CD4-positive, alpha-beta T cell treated with Interleukin-17A for 4 hours (primary cell): ENCODE data around the gene SLC25A21.
"Not testable (repeated sequence)": the region's sequence is repeated elsewhere in the genome, so short reads cannot be mapped to it uniquely, and the experiment has no call there.

ENCODE experiments used
- DNase-seq: peaks from one replicate; pipeline ENCODE4 v3.0.0-alpha.2; 2020; ENCODE audit warnings: mixed read lengths

Gene SLC25A21

GRCh38 chr14:37036669-37037341 is 135.6 kb downstream of the SLC25A21 start:
- DNase-seq: no peak

DNA sequence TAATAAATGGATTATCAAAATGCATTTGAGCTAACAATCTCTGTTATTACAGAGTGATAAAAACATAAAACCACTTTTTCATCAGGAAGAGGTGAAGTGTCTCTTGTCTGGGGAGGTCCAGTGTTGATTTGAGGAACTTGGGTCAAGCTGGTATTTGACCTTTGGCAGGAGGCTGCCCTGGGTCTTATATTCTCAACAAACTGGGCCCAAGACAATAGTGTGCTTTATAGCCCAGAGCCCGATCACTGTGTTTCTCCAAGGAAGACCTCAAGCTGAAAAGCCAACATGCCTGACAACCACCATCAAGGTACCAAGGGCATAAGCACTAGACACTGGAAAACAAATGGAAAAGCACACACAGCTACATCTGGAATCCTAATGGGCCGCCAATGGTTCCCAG is 137.0 kb downstream of the SLC25A21 start:
- DNase-seq: no peak

- DNase-seq: no peak
Measured at GRCh38 chr14:37034410-37035285, 137.8 kb downstream of the SLC25A21 start.

- no peak for DNase-seq
Measured at GRCh38 chr14:37032863-37033262, 139.5 kb downstream of the SLC25A21 start.

GRCh38 chr14:37027188-37027824 is 145.1 kb downstream of the SLC25A21 start:
- DNase-seq: no peak

- no peak for DNase-seq
Measured at GRCh38 chr14:37023875-37024565, 148.4 kb downstream of the SLC25A21 start.

- no peak for DNase-seq
Measured at GRCh38 chr14:37021390-37021789, 151.0 kb downstream of the SLC25A21 start.

- DNase-seq: no peak
Measured at GRCh38 chr14:37019488-37019887, 152.9 kb downstream of the SLC25A21 start.

DNA sequence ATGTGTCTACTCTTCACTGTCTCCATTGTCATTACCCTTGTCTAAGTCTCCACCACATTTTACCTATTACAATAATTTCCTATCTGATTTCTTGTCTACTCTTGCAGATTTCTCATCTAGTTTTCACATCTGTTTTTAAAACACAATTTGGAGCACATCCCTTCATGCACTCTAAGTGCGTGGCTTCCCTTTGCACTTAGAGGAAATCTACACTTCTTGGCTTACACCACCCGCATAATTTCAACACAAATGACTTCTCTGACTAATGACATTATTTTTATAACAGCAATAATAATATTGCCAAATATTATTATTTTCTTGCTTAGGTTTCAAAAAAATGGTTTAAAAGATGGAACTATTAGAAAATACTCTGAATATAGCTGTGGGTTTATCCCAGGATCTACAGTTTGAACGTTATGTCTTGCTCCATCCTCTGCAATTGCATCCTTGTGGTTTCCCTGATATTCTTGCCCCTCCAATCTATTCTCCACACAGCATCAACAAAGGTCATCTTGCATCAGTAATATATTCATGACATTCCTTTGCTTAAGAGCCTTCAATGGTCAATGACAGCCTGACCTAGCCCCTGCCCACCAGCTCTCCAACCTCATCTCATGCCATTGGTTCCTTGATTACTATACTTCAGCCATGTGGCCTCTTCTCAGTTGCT is 153.7 kb downstream of the SLC25A21 start:
- no peak for DNase-seq

DNA sequence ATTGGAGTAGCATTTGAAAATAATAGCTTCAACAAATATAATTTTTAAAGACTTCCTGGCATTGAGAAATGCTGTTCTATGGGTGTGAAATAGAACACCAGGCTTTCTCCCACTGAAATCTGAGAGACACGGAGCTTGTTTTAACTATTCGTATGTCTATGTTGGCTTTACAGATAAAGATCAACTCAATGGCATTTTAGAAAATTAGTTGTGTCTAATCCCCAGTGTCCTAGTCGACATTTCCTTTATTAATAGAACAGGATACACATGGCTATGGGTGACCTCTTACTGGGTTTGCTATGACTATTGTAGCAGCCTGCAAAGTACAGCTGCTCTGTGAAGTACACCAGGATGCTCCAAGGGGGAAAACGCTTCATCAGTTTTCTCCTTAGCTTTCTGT is 159.3 kb downstream of the SLC25A21 start:
- DNase-seq: no peak

DNA sequence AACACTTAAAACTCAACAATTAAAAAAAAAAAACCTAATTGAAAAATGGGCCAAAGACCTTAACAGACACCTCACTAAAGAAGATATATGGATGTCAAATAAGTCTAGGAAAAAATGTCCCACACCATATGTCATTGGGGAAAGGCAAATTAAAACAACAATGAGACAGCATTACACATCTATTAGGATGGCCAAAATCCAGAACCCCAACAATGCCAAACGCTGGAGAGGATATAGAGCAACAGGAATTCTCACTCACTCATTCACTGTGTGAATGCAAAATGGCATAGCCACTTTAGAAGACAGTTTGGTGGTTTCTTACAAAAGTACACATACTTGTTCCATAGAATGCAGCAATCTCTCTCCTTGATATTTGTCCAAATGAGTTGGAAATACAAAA is 173.7 kb downstream of the SLC25A21 start:
- DNase-seq: no peak

- DNase-seq: no peak
Measured at GRCh38 chr14:36997843-36998242, 174.6 kb downstream of the SLC25A21 start.

- DNase-seq: no peak
Measured at GRCh38 chr14:36996857-36997590, 175.4 kb downstream of the SLC25A21 start.

- DNase-seq: no peak
Measured at GRCh38 chr14:36996133-36996856, 176.1 kb downstream of the SLC25A21 start.

DNA sequence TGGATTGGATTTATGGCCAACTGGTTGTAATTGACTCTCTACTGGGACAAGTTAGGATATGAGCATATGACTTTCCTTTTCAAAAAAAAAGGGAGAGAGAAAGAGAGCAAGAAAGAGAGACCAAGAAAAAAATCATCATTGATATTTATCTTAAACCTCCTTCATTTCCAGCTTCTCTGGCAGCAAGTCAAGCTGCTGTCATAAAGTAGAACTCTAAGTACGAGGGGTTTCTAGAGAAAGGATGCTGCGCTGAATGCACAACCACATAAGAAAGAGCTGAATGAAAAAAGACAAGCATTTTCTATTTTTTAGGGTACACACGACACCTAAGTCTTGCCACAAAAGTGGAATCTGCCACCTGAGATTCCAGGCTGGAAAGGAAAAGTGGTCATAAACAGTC is 182.6 kb downstream of the SLC25A21 start:
- DNase-seq: no peak

- no peak for DNase-seq
Measured at GRCh38 chr14:36988989-36989388, 183.4 kb downstream of the SLC25A21 start.

GRCh38 chr14:36988568-36988967 is 183.8 kb downstream of the SLC25A21 start:
- DNase-seq: no peak

GRCh38 chr14:36986407-36986806 is 186.0 kb downstream of the SLC25A21 start:
- no peak for DNase-seq

DNA sequence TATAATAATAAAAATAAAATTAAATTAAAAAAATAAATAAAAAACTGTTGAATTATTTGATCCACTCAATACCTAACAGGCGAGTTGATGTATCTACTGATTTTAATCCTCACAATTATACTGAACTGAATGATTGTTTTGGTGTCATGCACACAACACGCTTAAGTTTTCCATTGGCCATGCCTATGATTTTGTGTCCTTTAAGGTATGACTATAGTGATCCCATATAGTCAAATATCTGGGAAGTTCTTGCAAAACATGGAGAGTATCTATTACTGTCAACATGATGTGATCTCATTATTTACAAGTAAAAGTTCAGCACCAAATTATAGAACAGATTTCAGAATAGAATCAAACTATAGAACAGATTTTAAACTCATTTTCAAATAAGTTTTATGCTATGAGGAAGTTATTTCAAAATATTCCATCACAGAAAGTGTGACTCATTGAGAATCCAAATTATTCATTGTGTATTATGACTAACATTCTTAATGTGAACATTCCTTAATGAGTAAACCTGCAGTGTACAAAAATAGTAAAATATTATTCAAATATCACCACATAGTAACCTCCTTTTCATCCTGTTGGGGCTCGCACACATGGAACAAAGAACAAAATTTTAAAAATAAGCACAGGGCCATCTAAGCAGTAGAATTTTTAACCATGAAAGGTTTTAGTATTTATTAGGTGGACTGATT is 190.4 kb downstream of the SLC25A21 start:
- DNase-seq: no peak

GRCh38 chr14:36980413-36980812 is 192.0 kb downstream of the SLC25A21 start:
- not testable (repeated sequence) for DNase-seq
